ENCODE measurements around the gene APBB1IP.

DNA sequence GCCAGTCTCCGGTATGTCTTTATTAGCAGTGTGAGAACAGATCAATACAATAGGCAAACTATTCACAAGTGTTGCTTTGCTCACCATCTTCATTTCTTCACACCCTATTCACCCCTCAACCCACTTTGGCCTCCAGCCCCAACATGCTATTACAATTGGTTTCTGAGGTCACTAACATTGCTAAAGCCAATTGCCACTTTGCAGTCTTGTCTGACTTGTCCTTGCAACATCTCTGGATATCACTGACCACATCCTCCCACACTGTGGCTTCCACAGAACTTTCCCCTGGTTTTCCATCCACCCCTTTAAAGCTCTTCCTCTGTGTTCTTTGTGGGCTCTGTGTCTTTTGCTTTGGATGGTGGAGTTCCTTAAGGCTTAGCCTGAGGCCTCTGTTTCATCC lies 5.2 kb upstream of the APBB1IP start:
- TF ChIP-seq ZNF274 (IDR thresholded peaks at IDR 0.05; ENCODE audit: low read depth, low read length): no peak
- TF ChIP-seq SUZ12 (IDR thresholded peaks at IDR 0.05; ENCODE audit: extremely low read depth, insufficient read depth, insufficient read length): no peak
- no peak for TF ChIP-seq YY1 (IDR thresholded peaks at IDR 0.05; ENCODE audit: insufficient read depth, insufficient read length)
